ENCODE measurements around the gene SNAPC1. TPM values are rescaled to one million over a fixed set of nuclear protein-coding genes. Genes with fewer than 3 reads are reported as not detected.

SNAPC1 gene
- total and polyA plus RNA-seq, 9 of the 15 experiments (the other 6 are each of a cell fraction or from before 2014, with no cell fraction given) = 3.7 to 9.0 (median 7.9) TPM

- H2AFZ ChIP-seq (ENCODE audit: low read depth, low read length) = no peak overlapping the region
- no peak for ATAC-seq
- H3K9ac ChIP-seq (ENCODE audit: insufficient read depth in 1 of 2, low read depth in 2 of 2, low read length in 2 of 2) = no peak overlapping the region
- POLR2A ChIA-PET = no interaction called here
- DNase-seq (ENCODE audit: extremely low read depth in 1 of 4, low spot score in 3 of 4) = no peak
- H4K20me1 ChIP-seq (replicated peaks; ENCODE audit: control insufficient read depth, insufficient read depth, low read length) = no peaks in the 10 kb centered on the region
- BruUV-seq (replicated peaks) = TSS peak; percentile 20
- no peak for FAIRE-seq
- H3K36me3 ChIP-seq (ENCODE audit: control insufficient read depth, insufficient read depth, low read length) = peaks cover 77% of the 10 kb centered on the region
- no peaks in the 10 kb centered on the region for H3K9me1 ChIP-seq (ENCODE audit: control insufficient read depth, insufficient read depth, low read length)
- intact Hi-C loops (cut with micrococcal nuclease) (no loop called here), in situ Hi-C loops (cut with MboI) (loop anchor here (10.0 kb wide), 1 partner anchor 274 kb away; no protein-coding TSS in a partner anchor)
- H3K4me3 ChIP-seq = no peak overlapping the region
- no peaks in the 10 kb centered on the region for H3K4me1 ChIP-seq (replicated peaks in 1 of 2; ENCODE audit: control insufficient read depth in 2 of 2, insufficient read depth in 2 of 2, low read length in 2 of 2)
- peaks cover 23% of the 10 kb centered on the region; the same call in 2 of the 3 replicates for H3K79me2 ChIP-seq (ENCODE audit: control insufficient read depth, insufficient read depth, low read length)
- CTCF ChIA-PET (ENCODE audit: low intra/inter-chr PET ratio) = no interaction called here
- H3K27me3 ChIP-seq (ENCODE audit: control insufficient read depth in 2 of 2, insufficient read depth in 2 of 2, low read length in 2 of 2) = no peaks in the 10 kb centered on the region
- TF ChIP-seq SREBF2 (CRISPR knock-in tag; IDR thresholded peaks at IDR 0.05) (no peak), E2F3 (CRISPR knock-in tag; IDR thresholded peaks at IDR 0.05) (no peak), ZNF507 (tag; conservative IDR thresholded peaks at IDR 0.05) (no peak), FOXK1 (CRISPR knock-in tag; IDR thresholded peaks at IDR 0.05; ENCODE audit: borderline replicate concordance) (no peak), DEAF1 (CRISPR knock-in tag; IDR thresholded peaks at IDR 0.05) (no peak), CAMTA2 (CRISPR knock-in tag; conservative IDR thresholded peaks at IDR 0.05) (no peak), ID3 (CRISPR knock-in tag; IDR thresholded peaks at IDR 0.05) (no peak), ID3 (tag; IDR thresholded peaks at IDR 0.05) (no peak), DPF2 (IDR thresholded peaks at IDR 0.05) (no peak), MAX (CRISPR knock-in tag; IDR thresholded peaks at IDR 0.05) (no peak), MBD1 (CRISPR knock-in tag; IDR thresholded peaks at IDR 0.05) (no peak), BRF2 (IDR thresholded peaks at IDR 0.05; ENCODE audit: borderline replicate concordance, insufficient read depth, insufficient read length) (no peak), DMBX1 (CRISPR knock-in tag; IDR thresholded peaks at IDR 0.05; ENCODE audit: borderline replicate concordance) (no peak), RBM25 (IDR thresholded peaks at IDR 0.05; ENCODE audit: low read depth, low read length, severe bottlenecking) (no peak), HEY1 (CRISPR knock-in tag; IDR thresholded peaks at IDR 0.05; ENCODE audit: borderline replicate concordance) (no peak), CBFA2T2 (conservative IDR thresholded peaks at IDR 0.05) (no peak), IRF1 (CRISPR knock-in tag; IDR thresholded peaks at IDR 0.05; ENCODE audit: borderline replicate concordance) (no peak), BRD9 (IDR thresholded peaks at IDR 0.05; ENCODE audit: low read depth, partially characterized antibody) (no peak)
- no peaks in the 10 kb centered on the region for H3K9me3 ChIP-seq (replicated peaks; ENCODE audit: control insufficient read depth, insufficient read depth, low read depth, low read length)
- H3K4me2 ChIP-seq (ENCODE audit: insufficient read depth, low read length) = no peak overlapping the region
- H3K27ac ChIP-seq (ENCODE audit: extremely low read depth, low read depth, low read length) = no peak overlapping the region
Measured at GRCh38 chr14:61739133-61739532, 23.1 kb upstream of the SNAPC1 start.

Measured in K562 (cell line).